GM21515 (cell line): ENCODE measurements around the gene LIN28B.
"Not testable (repeated sequence)": the region's sequence is repeated elsewhere in the genome, so short reads cannot be mapped to it uniquely, and the experiment has no call there.

Experiments
- ATAC-seq: cut with Tn5 transposase; IDR thresholded peaks from one replicate; pipeline ENCODE4 v1.9.1; 2021; ENCODE audit not compliant: unreplicated experiment

Gene LIN28B

DNA sequence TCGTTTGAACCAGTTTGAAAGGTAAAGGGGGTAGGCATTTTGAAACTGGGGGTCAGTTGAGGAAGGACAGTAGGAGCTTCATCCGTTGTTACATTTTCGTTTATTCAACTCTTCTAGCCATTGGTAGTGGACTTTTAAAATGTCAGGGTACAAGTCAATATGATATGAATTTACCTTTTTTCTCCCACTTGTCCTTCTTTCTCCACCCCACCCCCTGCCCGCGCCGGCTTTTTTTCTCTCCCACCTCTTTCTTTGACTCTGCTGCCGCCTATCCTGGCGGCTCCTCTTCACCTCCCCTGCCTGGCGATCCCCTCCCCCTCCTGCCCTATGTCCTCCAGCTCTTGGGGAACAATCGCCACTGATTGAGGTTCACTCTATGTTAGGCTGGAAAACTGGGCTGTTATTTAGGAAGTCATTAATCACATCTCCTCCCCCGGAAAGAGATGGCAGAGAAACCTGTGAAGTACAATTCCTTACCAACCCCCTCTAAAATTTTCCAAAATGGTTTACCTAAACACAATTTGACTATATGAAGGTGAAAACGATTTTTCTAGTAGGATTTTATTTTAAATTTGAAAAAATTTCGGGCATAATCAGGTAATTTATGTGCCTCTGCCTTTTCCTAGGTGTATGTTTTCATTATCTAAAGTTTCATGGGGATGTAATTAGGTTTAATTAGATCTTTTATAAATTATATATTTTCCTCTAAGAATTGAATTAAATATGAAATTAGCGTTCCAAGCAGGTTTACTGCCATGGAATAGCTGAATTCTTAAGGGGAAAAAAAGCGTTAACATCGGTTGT lies 778 bp upstream of the LIN28B start:
- ATAC-seq: no peak

DNA sequence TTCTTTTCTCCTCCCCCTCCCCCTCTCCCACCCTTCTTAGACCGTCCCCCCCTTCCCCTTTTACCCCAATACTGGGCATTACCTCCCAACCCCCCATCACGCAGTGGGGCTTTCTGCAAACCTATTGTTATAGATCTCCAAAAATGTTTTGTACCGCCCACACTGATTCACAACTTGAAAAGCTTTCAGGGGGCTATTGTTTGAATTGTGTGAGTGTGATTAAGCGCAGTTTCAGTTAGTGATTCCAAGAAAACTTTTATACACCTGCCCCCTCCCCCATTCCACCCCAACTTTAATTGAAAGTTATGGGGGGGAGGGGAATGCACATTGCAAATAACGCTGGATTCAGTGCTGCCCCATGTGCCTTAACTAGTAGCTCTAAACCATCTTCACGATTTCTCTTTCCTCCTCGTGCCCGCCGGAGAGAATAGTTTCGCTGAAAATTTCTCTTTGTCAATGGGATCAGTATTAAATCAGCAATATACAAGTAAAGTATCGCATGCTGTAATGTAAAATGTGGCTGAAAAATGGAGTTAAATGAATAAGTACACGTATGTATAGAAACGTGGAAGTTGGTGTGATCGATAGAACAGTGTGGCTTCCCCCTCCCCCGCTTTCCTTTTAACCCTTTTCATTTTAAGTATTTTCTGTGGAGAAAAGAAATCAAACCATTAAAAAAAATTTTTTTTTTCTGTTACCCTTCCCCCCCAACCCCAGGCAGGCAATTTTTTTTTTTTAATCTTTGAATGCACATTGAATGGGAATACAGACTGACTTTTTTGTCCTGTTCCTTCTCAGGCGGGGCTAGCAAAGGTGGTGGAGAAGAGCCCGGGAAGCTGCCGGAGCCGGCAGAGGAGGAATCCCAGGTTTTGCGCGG lies 632 bp downstream of the LIN28B start:
- ATAC-seq: no peak

DNA sequence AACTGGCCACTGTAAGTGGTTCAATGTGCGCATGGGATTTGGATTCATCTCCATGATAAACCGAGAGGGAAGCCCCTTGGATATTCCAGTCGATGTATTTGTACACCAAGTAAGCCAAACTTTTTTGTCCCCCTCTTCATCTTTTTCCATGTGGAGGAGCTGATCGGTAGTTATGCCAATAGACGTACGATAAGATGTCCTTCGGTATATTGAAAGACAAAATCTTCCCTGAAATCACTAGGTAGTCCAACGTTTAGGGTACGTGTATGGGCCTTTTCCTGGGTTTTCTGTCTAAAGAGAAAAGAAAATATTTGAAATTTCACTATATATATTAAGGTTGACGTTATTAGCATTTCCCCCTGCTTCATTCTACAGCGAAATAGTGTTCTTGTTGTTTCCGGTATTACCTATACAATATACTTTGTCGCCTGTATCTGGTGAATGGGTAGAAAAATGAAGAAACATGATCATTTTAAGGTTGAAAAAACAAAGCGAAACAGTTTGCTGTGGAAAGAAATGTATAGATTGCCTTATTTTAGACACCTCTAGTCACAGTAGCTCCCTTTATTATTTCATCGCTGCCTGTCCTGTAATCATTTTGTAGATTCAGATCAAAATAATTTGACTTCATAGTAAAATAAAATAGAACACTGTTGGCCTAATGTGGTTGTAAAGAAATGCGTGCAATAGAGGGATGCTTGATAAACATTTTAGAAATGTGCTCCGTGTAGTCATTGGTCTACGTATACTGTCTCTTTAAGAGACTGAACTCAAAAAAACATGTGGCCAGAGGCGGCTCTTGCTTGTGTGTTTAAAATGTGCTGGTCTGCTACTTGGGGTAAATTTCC lies 1.5 kb downstream of the LIN28B start:
- no peak for ATAC-seq

DNA sequence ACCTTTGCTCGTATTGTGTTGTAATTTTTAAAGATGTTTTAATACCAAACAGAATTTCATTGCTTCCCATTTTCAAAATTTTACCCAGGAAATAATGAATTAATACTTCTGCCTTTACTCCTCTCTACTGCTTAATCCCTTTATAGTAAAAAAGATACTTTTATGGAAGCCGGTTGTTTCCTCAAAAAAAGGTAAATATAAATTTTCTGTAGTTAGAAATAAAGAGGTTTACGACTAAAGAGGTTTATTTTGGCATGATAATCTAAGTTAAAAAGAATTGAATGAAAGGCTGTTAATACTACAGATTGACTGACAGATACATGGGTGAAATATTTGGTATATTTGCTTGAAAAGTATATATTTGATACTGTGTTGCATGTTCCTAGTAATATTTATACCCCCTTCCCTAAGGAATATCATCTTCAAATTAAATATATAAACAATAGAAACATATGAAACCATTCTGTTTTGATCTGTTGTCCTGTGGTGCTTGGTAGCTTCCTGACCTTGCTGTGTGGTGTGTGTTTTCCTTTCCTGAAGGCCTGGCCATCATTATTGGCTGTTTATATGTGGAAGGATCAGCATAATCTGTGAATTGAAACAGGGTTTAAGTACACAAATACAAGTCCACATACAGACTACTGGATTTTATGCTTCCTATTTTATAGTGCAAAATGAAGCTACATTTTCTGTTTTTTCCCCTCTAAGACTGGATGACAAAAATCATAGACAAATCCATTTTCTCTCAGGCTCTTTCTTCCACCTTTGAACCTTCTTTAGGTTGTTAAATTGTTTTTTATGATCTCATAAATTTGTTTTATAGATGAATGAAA lies 2.3 kb downstream of the LIN28B start:
- ATAC-seq: no peak

DNA sequence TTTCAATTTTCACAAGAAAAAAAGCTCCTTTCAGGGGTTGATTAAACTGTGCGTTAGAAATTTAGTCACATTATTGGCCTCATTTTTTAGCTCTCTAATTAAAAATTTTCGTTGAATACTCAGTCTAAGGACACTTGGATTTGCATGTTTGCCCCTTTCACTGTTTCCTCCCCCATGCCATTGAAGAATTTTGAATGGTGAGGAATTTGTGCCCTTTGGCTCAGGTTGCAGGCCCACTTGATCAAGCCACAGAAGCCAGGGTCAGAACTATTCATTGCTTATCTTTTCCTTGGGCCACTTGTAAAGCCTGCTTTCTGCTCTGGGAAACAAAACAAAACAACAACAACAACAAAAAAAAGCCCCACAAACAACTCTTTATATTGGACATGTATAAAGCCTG lies 12.2 kb downstream of the LIN28B start:
- ATAC-seq: no peak

DNA sequence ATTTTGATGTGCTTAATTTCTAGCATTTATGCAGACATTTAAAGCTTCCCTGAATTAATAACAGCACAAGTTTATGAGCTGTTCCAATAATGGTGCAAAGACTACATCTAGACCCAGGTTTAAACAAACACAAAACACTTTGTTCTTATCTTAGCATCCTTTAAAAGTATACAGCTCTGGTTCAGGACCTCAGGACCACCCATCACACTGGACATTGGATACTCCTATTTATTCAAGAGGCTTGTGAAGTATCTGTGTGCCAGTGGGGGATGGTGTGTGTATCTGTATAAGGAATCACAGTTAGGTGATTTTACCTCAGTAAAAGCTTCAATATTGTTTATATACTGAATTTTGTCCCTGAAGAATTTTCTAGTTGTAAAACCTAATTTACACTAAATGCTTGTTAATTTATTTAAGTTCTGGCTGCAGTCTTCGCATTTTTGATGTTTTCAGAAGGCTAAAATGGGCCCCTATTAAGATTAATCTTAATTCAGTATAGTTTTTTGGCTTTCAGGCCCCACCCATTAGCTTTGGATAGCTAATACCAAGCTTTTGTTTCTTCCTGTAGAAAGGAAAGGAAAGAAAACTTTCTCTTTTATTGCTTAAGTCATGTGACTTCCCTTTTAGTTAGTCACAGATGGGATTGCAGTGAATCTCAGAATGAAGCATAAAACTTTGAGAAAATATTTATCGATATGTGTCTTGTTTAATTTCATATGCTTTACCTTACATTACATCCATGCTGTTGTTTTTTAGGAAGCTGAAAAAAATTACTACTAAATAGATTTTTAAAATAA lies 13.1 kb downstream of the LIN28B start:
- ATAC-seq: no peak

DNA sequence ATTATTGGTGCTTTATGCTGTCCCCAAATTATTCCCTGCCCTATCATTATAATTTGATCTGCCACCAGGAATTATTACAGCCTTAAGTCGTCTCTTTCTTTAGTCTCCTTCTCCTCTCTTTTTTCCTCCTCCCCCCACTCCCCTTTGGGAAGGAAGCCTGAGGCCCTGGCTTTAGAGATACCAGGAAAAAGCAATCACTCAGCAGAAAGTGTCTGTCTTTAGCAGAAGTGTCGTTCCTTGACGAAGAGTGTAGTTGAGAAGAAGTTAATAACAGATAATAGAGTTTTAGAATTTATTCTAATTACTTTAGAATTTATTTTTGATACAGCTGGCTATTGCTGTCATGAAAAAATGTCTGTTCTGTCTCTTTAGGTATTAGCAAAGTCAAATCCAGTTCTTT lies 16.5 kb downstream of the LIN28B start:
- ATAC-seq: no peak

DNA sequence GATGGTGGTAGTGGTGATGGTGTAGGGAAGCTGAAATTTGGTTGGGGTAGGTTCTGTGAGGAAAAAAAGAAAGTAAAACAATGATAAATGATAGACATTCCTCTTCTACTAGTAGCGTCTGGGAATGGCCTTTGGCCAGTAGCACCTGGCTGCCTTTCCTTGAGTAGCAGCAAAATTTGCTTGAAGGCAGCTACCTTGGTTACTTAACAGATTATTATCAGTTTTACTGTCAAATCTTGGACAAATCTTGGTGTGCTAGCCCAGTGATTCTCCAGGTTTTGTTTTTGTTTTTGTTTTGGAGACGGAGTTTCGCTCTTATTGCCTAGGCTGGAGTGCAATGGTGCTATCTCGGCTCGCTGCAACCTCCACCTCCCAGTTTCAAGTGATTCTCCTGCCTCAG lies 26.4 kb downstream of the LIN28B start:
- ATAC-seq: no peak

DNA sequence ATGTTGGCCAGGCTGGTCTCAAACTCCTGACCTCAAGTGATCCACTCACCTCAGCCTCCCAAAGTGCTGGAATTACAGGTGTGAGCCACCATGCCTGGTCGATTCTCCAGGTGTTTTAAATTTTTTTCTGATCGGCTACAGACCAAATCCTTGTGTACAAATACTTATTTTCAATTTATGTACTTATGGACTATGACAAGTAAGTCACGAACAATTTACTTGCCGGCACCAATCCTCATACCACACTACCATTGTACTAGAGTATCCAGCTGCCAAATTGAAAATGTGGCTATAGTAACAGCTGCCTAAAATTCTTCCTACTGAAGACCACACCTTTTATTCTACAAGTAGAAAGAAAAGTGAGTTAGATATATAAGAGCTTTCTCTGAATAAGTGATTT lies 26.9 kb downstream of the LIN28B start:
- no peak for ATAC-seq

DNA sequence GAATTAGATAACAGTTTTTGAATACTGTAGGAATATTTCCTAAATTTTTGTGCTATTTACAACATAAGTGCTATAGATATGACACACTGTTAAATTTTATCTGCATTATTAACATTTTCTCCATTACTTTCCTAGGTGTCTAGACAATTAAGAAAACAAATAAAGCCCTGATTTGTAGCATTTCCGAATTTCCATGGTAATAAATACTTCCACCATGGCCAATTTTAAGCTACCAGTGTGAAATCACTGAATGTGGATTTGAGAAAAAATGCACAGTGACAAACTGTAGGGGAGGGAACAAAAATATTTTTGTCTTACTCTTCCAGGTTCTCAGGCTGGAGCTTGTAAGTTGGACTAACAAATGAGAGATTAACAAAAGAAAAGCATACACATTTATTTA lies 27.9 kb downstream of the LIN28B start:
- ATAC-seq: no peak

DNA sequence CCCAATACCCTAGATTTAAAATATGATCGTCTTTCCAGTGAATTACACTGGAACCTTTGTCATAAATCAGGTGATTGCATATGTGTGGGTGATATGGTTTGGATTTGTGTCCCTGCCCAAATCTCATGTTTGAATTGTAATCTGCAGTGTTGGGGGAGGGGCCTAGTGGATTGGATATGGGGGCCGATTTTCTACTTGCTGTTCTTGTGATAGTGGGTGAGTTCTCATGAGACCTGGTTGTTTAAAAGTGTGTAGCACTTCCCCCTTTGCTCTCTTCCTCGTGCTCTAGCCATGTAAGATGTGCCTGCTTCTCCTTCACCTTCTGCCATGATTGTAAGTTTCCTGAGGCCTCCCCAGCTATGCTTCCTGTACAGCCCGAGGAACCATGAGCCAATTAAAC lies 29.0 kb downstream of the LIN28B start:
- ATAC-seq: not testable (repeated sequence)

DNA sequence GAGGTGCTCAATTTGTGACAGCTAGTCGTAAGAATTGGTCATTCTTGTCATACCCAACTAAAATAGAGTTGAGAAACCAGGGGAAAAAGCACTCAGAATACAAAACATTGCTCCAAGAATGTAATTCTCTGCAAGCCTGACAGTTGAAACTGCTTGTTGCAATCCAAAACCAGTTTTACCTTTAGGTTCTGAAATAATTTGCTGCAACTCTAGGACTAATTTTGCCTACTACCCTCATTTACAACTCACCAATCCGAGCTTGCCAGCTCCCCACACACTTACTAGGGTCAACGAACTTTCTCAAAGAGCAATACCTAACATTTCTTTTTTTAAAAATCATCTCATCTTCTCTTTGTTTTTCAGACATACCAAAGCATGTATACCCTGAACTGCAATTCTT lies 29.7 kb downstream of the LIN28B start:
- no peak for ATAC-seq

DNA sequence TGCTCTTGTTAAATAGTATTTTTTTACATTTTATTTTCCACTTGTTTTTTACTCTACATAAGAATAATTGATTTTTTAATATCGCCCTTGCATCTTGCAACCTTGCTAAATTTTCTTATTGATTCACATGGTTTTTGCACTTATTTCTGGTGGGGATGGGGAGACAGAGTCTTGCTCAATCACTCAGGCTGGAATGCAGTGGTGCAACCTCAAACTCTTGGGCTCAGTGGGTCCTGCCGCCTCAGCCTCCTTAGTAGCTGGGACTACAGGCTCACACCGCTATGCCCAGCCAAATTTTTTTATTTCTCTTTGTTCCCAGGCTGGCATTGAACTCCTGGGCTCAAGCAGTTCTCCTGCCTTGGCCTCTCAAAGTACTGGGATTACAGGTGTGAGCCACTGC lies 30.3 kb downstream of the LIN28B start:
- ATAC-seq: no peak

DNA sequence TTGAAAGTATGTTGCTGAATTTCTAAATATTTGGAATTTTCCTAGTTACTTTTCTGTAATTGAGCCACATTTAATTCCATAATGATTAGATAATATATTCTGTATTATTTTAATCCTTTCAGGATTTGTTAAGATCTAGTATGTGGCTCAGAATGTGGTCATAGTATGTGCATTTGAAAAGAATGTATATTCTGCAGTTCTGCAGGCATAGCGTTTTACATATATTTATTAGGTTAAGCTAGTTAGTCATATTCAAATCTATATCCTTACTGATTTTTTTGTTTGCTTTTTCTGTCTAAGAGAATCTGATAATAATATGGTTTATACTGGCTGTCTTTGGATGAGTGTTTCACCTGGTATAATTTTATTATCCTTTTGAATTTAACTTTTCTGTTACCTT lies 33.2 kb downstream of the LIN28B start:
- no peak for ATAC-seq

DNA sequence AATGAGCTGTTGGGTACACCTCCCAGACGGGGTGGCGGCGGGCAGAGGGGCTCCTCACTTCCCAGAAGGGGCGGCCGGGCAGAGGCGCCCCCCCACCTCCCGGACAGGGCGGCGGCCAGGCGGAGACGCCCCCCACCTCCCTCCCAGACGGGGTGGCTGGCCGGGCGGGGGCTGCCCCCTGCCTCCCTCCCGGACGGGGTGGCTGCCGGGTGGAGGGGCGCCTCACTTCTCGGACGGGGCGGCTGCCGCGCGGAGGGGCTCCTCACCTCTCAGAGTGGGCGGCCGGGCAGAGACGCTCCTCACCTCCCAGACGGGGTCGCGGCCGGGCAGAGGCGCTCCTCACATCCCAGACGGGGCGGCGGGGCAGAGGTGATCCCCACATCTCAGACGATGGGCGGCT lies 34.2 kb downstream of the LIN28B start:
- not testable (repeated sequence) for ATAC-seq

DNA sequence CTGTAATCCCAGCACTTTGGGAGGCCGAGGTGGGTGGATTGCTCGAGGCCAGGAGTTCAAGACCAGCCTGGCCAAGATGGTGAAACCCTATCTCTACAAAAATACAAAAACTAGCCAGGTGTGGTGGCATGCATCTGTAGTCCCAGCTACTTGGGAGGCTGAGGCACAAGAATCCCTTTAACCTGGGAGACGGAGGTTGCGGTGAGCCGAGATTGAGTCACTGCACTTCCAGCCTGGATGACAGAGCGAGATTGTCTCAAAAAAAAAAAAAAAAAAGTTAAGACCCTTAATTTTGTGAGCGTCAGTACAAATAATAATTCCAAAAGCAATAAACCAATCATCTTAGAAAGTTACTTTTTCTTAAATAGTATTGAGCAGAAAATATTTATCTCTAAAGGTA lies 36.7 kb downstream of the LIN28B start:
- not testable (repeated sequence) for ATAC-seq

DNA sequence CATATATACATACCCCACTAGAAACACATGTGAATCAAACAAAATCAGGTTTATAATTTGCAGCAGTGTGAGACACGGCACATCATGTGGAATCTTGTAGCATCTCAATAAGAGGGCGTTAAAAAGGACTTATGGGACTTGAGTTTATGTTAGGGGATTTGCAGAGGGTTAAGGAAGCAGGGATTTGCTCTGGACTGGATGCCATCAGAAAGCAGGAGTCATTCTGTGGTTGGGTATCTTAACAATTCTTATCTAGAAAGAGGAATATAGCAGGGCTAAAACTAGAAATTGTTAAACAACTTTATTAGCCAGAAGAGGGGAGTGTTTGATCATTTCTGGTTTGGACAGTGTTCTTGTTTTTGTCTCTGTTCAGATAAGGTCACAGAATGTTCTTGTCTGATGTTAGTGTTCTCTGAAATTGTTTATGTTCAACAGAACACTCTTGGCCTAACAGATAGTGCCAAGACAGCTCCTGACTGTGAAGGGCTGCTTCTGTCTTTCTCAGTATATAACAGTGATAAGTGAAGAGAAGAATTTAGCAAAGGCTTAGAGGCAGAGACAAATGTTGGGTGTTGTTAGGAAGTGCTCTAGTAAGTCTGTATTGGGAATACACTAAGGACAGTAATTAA lies 39.2 kb downstream of the LIN28B start:
- ATAC-seq: no peak

DNA sequence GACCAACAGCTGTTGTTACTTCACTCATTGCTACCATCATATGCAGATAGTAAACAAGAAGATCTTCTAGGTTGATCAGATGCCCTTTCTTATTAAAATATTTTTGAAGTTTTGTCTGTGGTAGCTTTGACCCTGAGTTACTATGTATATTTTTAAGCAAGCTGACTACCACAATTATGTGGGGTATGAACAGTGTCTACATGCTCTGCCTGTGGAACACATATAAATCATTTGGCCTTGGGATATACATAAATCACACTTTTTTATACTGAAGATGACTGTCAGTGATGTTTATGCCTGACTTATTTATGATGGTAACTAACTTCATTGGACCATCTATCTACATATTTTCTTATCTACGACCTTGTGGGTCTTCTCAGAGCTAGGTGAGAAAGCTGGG lies 44.2 kb downstream of the LIN28B start:
- ATAC-seq: no peak

DNA sequence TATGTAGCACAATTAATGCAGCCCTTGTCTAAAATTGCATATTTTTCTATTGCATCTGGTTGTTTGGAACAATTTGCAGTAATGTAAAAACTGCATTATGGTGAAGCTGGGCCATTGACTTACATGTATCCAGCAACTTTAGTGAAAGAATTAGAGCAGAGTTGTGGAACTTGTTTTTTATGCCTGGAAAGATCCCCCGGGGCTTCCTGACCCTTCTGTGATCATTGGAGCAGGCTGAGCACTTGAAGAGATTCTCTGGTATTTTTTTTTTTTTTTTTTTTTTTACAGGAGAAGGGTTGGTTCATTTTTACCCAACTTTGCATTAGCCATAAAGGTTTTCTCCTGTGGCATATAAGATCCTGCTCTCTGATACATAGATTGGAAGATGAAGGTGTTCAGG lies 45.0 kb downstream of the LIN28B start:
- no peak for ATAC-seq
